DND-41 (cell line): ENCODE data around the gene DDX49.

Experiments
- ATAC-seq: fragments of 200-7000 bp; cut with Tn5 transposase; 3 replicates; pipeline ENCODE4 v1.9.1; 2021; ENCODE audit warnings: low read depth; ENCODE audit not compliant: insufficient read depth
- DNase-seq: peaks from one replicate; pipeline ENCODE4 v3.0.0-alpha.2; 2020
- H2AFZ ChIP-seq: 2 replicates; pipeline ENCODE4 v1.6.0; 2012; ENCODE audit warnings: low read depth, low read length
- H3K27ac ChIP-seq: 2 replicates; pipeline ENCODE4 v1.5.1; 2012; ENCODE audit warnings: low read length, inconsistent platforms
- H3K27me3 ChIP-seq: fragments of 200-600 bp; sonication (generic); 2 replicates; pipeline ENCODE4 v1.6.0; 2012; ENCODE audit warnings: low read length, mild to moderate bottlenecking, inconsistent platforms; ENCODE audit not compliant: insufficient read depth, poor library complexity
- H3K36me3 ChIP-seq: 2 replicates; pipeline ENCODE4 v1.5.1; 2012; ENCODE audit warnings: low read length, inconsistent platforms; ENCODE audit not compliant: insufficient read depth
- H3K4me1 ChIP-seq: 2 replicates; pipeline ENCODE4 v1.5.1; 2012; ENCODE audit warnings: mild to moderate bottlenecking, low read length; ENCODE audit not compliant: insufficient read depth
- H3K4me2 ChIP-seq: 2 replicates; pipeline ENCODE4 v1.6.0; 2012; ENCODE audit warnings: mild to moderate bottlenecking, moderate library complexity, low read length, inconsistent platforms; ENCODE audit not compliant: insufficient read depth
- H3K4me3 ChIP-seq, 2 experiments: fragments of 200-600 bp in 1 of 2; shearing (Covaris generic) in 1 of 2; 2 replicates each; pipeline ENCODE4 v1.5.1; 2012 to 2016; ENCODE audit warnings: inconsistent platforms in 2 of 2, low read length in 2 of 2, mild to moderate bottlenecking in 2 of 2, low read depth in 1 of 2, moderate library complexity in 1 of 2
- H3K79me2 ChIP-seq: 2 replicates; pipeline ENCODE4 v1.6.0; 2012; ENCODE audit warnings: low read length, inconsistent platforms; ENCODE audit not compliant: insufficient read depth
- H3K9ac ChIP-seq: 2 replicates; pipeline ENCODE4 v1.6.0; 2012; ENCODE audit warnings: low read depth, mild to moderate bottlenecking, inconsistent platforms, low read length, moderate library complexity
- H3K9me3 ChIP-seq: 2 replicates; pipeline ENCODE4 v1.5.1; 2012; ENCODE audit warnings: low read length, moderate library complexity, mild to moderate bottlenecking, inconsistent platforms; ENCODE audit not compliant: insufficient read depth, severe bottlenecking
- H4K20me1 ChIP-seq: 2 replicates; pipeline ENCODE4 v1.6.0; 2012; ENCODE audit warnings: low read length; ENCODE audit not compliant: insufficient read depth
- EZH2 ChIP-seq: IDR thresholded peaks from 3 replicates; pipeline ENCODE4 v1.6.1; 2012; ENCODE audit warnings: borderline replicate concordance, low read depth, mild to moderate bottlenecking, moderate library complexity, low read length, inconsistent platforms; ENCODE audit not compliant: severe bottlenecking
- TF ChIP-seq, protein P1 (sequence below): IDR thresholded peaks from 2 replicates; pipeline ENCODE4 v1.5.1; 2012; ENCODE audit warnings: borderline replicate concordance, low read length, moderate library complexity, mild to moderate bottlenecking; ENCODE audit not compliant: poor library complexity, severe bottlenecking; ENCODE audit errors: extremely low read depth

The DDX49 gene

DNA sequence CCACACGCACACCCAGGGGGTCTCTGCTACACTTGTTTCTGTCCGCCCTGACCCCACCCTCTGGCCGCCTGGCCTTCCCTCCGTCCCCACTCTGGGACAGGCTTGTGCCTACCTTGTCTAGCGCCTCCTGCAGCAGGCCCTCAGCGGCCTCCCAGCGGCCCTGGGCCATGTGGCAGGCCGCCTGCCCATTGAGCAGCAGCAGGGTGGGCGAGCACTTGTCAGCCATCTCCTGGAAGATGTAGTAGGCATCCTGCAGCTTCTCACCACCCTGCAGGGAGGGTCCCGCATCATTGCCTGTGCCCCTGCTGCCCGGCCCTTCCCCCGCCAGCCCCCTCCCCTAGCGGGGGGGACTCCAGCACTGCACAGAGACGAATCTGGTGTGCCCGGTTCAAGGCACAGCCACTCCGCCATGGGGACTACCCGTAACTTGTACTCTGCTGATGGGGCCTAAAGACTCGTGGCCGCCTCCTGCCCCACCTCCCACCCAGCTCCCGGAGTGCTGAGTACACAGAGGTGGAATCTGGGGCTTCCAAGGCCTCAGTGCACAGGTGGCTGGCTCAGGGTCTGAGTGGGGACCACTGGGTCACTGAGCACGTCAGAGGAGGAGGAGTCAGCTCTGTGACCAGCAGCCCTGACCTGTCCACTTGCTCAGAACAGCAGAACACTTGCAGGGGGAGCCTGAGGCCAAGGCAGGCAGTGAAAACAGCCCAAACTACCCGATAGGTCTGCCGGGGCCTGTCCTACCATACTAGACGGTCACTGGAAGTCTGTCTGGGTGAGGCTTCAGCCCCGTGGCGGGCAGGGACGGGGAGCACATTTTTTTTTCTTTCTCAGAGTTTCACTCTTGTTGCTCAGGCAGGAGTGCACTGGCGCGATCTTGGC, 16.1 kb upstream of the DDX49 start:
- DNase-seq: no peak
- peaks cover 83% of the 10 kb centered on the region for H3K36me3 ChIP-seq
- H3K79me2 ChIP-seq: no peaks in the 10 kb centered on the region
- H4K20me1 ChIP-seq: peaks cover 29% of the 10 kb centered on the region
- no peak overlapping the region for H3K9ac ChIP-seq
- no peaks in the 10 kb centered on the region for H3K9me3 ChIP-seq
- no peak for ATAC-seq
- no peak overlapping the region for H2AFZ ChIP-seq
- no peak overlapping the region for H3K4me2 ChIP-seq
- H3K4me3 ChIP-seq: no peak overlapping the region
- H3K4me1 ChIP-seq: no peaks in the 10 kb centered on the region
- no peak overlapping the region for H3K27ac ChIP-seq
- no peak for TF ChIP-seq EZH2
- TF ChIP-seq, protein P1, sequence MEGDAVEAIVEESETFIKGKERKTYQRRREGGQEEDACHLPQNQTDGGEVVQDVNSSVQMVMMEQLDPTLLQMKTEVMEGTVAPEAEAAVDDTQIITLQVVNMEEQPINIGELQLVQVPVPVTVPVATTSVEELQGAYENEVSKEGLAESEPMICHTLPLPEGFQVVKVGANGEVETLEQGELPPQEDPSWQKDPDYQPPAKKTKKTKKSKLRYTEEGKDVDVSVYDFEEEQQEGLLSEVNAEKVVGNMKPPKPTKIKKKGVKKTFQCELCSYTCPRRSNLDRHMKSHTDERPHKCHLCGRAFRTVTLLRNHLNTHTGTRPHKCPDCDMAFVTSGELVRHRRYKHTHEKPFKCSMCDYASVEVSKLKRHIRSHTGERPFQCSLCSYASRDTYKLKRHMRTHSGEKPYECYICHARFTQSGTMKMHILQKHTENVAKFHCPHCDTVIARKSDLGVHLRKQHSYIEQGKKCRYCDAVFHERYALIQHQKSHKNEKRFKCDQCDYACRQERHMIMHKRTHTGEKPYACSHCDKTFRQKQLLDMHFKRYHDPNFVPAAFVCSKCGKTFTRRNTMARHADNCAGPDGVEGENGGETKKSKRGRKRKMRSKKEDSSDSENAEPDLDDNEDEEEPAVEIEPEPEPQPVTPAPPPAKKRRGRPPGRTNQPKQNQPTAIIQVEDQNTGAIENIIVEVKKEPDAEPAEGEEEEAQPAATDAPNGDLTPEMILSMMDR: no peak
- H3K27me3 ChIP-seq: no peaks in the 10 kb centered on the region

- no peak for ATAC-seq
- Histone ChIP-seq H2AFZ (no peak overlapping the region), H3K4me3 (no peak overlapping the region), H3K4me2 (no peak overlapping the region), H3K9me3 (no peaks in the 10 kb centered on the region), H3K27me3 (no peaks in the 10 kb centered on the region), H3K27ac (no peak overlapping the region), H3K79me2 (no peaks in the 10 kb centered on the region), H3K4me1 (no peaks in the 10 kb centered on the region), H3K9ac (no peak overlapping the region), H4K20me1 (peaks cover 29% of the 10 kb centered on the region), H3K36me3 (peaks cover 83% of the 10 kb centered on the region)
- TF ChIP-seq, protein P1: no peak
- TF ChIP-seq EZH2: no peak
- DNase-seq: no peak
These were observed 15.0 kb upstream of the DDX49 start for GRCh38 chr19:18904334-18905057.

DNA sequence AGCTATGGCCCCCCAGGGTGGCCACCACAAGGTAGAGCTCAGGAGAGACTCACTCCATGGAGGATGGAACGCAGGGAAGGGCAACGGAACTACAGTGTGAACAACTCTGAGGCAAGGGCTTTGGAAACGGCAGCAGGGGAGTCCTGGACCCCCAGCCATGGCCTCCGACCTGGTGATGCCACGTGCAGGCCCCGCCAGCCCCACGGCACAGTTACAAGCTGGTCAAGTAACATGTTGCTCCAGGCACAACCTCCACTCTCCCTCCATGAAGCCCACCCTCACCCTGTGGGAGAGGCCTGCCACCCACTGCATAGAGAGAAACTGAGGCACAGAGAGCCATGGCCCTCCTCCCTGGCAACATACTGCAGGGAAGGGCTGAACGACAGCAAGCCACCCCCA, 14.5 kb upstream of the DDX49 start:
- DNase-seq (no peak), ATAC-seq (no peak)
- Histone ChIP-seq H2AFZ (no peak overlapping the region), H3K4me1 (no peaks in the 10 kb centered on the region), H3K27me3 (no peaks in the 10 kb centered on the region), H3K36me3 (peaks cover 82% of the 10 kb centered on the region), H3K9ac (no peak overlapping the region), H3K9me3 (no peaks in the 10 kb centered on the region), H3K27ac (no peak overlapping the region), H3K4me2 (no peak overlapping the region), H3K79me2 (no peaks in the 10 kb centered on the region), H3K4me3 (no peak overlapping the region), H4K20me1 (peaks cover 30% of the 10 kb centered on the region)
- TF ChIP-seq EZH2: no peak
- TF ChIP-seq, protein P1: no peak
